ENCODE data around the gene ZBTB25.
"Not testable (repeated sequence)": the region's sequence is repeated elsewhere in the genome, so short reads cannot be mapped to it uniquely, and the experiment has no call there.

ZBTB25 gene, protein sequence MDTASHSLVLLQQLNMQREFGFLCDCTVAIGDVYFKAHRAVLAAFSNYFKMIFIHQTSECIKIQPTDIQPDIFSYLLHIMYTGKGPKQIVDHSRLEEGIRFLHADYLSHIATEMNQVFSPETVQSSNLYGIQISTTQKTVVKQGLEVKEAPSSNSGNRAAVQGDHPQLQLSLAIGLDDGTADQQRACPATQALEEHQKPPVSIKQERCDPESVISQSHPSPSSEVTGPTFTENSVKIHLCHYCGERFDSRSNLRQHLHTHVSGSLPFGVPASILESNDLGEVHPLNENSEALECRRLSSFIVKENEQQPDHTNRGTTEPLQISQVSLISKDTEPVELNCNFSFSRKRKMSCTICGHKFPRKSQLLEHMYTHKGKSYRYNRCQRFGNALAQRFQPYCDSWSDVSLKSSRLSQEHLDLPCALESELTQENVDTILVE

DNA sequence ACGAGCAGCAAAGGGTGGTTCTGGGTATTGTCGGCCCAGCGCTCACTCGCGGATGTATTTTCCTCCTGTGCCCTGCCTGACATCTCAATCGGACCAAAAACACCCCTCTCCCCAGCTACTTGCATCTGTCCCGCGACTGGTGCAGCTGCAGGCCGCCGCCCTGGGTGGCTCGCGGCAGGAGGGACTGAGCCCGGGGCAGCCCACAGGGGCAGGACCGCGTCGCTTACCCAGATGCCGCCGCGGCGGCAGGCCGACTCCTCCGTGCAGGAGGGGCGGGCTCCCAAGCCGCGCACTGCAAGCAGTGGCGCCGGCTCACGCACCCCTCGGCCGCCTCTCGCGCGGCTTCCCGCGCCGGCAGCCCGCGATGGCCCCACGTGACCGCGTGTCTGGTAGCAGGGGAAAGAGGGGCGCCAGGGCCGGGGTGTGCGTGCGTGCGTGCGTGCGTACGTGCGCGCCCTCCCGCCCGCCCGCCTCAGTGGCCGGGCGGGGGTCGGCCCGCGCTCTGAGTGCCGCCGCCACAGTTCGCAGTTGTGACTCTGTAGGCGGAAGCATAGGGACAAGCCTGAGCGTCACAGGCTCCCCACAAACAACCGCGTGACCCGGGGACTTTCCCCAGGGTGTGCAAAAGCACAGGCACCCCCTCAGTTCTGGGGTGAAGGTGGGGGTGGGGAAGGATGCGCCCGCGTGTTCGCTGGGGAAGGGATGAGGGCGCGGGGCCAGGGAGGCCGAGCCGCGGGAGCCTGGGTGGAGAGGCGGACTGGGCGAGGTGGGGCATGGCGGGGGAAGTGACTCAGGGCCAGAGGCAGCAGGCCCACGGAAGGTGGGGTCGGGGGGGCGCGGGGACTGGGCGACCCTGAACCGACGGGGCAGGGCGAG, at the start of gene ZBTB25:
Gene ZBTB25, minus strand, starts transcription at position 405 of the 876 bp plus-strand sequence. CDS start 13,305 bp downstream, outside the sequence.
- peak; percentile 94 for DNase-seq

DNA sequence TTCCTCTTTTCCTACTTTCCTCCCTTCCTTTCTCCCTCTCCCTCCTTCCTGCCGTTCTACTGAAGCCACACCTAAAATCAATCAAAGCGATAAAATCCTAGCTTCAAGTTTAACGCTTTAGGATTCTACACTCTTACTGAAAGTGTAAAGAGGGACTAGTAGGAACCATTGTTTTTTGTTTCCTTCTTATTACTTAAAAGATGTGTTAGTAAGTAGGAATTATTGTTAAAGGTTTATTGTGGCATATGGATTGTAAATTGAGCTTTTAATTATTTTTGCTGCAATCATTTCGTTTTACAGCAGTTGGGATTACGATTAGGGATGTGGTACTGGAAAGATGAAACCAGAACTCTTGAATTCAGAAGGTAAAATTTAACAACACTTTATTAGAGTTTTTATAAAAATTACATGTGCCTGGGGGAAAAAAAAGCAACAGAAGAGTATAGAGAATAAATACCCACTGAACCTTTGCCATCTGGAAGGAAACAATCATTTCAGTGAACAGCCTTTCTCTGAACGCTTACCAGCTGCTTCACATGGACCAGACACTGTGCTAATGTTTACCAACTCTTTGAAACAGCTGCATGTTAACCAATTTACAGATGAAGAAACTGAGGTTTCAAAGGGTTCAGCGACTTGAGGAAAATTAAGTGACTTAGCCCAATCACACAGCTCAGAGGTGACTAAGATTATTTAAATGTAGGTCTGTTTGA, 47.1 kb upstream of the ZBTB25 start:
- no peak for DNase-seq

DNA sequence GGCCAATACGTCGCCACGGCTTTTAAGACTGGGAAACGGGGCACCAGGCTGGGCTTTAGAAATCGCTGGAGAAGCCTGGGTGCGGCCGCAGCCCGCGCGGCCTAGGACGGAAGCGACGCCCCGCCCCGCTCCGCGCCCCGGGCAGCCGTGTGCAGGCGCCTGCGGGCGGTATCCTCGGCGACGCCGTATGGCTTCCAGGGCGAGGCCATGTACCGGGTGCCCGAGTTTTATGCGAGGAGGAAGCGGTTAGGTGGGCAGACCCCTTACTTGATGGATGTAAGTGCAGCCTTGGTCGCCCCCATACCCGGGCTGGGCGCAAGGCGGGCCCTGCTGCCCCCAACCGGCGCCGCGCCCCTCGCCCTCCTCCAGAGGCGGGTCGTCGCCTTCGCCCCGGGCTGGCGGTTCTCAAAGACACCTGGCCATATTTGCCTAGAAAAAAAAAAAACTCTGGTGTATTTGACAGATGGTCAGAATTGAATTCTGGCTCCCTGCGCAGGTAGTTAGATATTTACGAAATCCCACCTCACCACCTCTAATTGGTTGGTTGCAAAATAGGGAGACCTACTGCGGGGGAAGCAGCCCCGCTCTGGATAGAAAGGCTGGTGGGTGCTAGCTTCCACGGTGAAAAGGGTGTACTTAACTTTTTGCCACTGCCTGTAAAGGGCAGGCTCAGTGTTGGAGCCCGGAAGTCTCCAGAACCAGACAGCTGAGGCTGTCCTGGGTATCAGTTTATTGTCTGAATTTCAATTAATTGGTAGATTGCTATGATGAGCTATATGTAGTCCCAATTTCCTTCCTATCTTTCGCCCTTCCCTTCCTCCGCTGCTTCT, 46.4 kb upstream of the ZBTB25 start, which contains the start of gene PPP1R36:
Gene PPP1R36, plus strand, starts transcription at position 171 of the 830 bp plus-strand sequence. Its CDS starts 37 bp downstream, at position 208.
- DNase-seq = peak; percentile 67

DNA sequence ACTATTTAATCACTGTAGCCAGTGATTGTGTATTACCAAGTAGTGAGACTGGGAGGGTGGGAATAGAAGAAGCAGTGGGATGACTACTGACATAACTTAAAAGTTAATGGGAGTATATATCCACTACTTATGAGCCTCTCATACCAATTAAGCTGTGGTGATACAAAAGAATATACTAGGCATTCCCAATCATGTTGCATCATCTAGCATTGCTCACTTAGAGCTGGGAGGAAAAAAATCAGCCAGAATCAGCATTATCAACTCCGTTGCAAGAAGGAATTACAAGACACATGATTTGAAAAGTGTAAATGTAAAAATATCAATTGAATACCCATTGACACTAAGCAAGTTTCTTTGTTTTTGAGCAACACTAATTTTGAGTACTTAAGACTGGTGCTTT, 45.4 kb upstream of the ZBTB25 start:
- DNase-seq = no peak

DNA sequence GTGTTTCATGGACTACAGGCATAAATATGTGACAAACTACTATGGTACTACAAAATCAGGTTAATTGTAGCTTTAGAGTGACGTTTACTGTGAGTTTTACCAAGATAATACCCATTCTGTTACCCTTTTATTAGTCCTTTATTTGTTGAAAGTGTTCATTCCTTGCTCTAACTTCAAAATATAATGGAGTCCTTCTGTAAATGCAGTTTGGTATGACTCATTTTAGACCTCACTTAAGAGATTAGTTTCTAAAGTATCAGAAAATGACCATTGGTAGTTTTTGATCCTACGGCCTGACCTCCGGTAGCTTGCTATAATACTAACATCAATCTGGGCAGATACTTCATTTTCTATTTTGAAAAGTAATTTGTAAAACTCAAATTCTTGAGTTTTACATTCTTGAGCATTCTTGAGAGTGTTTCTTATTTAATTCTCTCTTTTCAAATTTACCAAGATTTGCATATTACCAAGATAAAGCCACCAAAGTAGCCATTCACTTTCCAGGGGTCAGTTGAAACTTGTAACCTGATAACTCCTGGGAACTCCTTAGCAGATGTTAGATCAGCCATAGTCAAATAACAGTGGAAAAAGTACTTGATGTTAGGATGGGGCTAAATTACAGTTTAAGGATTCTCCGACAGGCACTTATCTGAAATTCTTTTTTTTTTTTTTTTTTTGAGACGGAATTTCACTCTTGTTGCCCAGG, 41.1 kb upstream of the ZBTB25 start:
- DNase-seq = no peak

DNA sequence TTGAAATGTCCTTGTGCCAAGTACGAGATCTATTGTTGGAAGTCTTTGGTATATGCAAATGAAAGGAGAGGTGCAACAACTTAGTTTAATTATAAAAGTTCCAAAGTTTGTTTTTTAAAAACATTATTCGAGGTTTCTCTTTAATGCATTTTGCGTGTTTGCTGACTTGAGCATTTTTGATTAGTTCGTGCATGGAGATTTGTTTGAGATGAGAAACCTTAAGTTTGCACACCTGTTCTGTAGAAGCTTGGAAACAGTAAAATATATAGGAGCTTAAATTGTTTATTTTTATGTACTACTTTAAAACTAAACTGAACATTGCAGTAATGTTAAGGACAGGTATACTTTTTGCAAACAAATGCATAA, 39.2 kb upstream of the ZBTB25 start:
- no peak for DNase-seq

DNA sequence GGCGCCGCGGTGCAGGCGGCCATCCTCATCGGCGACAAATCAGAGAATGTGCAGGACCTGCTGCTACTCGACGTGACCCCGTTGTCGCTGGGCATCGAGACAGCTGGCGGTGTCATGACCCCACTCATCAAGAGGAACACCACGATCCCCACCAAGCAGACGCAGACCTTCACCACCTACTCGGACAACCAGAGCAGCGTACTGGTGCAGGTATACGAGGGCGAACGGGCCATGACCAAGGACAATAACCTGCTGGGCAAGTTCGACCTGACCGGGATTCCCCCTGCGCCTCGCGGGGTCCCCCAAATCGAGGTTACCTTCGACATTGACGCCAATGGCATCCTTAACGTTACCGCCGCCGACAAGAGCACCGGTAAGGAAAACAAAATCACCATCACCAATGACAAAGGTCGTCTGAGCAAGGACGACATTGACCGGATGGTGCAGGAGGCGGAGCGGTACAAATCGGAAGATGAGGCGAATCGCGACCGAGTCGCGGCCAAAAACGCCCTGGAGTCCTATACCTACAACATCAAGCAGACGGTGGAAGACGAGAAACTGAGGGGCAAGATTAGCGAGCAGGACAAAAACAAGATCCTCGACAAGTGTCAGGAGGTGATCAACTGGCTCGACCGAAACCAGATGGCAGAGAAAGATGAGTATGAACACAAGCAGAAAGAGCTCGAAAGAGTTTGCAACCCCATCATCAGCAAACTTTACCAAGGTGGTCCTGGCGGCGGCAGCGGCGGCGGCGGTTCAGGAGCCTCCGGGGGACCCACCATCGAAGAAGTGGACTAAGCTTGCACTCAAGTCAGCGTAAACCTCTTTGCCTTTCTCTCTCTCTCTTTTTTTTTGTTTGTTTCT, 38.6 kb upstream of the ZBTB25 start:
- peak; percentile 22 for DNase-seq

DNA sequence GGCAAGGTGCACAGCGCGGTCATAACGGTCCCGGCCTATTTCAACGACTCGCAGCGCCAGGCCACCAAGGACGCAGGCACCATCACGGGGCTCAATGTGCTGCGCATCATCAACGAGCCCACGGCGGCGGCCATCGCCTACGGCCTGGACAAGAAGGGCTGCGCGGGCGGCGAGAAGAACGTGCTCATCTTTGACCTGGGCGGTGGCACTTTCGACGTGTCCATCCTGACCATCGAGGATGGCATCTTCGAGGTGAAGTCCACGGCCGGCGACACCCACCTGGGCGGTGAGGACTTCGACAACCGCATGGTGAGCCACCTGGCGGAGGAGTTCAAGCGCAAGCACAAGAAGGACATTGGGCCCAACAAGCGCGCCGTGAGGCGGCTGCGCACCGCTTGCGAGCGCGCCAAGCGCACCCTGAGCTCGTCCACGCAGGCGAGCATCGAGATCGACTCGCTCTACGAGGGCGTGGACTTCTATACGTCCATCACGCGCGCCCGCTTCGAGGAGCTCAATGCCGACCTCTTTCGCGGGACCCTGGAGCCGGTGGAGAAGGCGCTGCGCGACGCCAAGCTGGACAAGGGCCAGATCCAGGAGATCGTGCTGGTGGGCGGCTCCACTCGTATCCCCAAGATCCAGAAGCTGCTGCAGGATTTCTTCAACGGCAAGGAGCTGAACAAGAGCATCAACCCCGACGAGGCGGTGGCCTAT, 37.8 kb upstream of the ZBTB25 start:
- peak; percentile 7 for DNase-seq

DNA sequence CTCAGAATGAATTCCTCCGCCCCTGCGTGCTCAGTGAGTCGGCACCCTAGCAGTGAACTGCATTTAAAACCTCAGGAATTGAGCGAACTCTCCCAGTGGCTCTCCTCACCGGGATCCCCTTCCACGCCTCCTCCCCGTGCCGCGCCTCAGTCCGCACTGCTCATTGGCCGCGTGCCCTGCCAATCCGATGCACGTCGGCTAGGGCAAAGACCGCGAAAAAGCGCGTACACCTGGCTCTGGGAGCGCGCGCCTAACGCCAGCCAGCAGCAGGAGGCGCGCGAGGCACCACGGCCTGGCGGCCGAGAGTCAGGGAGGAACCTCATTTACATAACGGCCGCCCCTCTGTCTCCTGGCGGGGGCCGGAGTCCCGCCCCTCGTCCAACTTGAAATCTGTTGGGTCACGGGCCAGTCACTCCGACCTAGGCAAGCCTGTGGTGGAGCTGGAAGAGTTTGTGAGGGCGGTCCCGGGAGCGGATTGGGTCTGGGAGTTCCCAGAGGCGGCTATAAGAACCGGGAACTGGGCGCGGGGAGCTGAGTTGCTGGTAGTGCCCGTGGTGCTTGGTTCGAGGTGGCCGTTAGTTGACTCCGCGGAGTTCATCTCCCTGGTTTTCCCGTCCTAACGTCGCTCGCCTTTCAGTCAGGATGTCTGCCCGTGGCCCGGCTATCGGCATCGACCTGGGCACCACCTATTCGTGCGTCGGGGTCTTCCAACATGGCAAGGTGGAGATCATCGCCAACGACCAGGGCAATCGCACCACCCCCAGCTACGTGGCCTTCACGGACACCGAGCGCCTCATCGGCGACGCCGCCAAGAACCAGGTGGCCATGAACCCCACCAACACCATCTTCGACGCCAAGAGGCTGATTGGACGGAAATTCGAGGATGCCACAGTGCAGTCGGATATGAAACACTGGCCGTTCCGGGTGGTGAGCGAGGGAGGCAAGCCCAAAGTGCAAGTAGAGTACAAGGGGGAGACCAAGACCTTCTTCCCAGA, 36.9 kb upstream of the ZBTB25 start, which contains the start of gene HSPA2:
Gene HSPA2, plus strand, starts transcription at position 534 of the 995 bp plus-strand sequence. Its CDS starts 109 bp downstream, at position 643.
- peak; percentile 93 for DNase-seq

DNA sequence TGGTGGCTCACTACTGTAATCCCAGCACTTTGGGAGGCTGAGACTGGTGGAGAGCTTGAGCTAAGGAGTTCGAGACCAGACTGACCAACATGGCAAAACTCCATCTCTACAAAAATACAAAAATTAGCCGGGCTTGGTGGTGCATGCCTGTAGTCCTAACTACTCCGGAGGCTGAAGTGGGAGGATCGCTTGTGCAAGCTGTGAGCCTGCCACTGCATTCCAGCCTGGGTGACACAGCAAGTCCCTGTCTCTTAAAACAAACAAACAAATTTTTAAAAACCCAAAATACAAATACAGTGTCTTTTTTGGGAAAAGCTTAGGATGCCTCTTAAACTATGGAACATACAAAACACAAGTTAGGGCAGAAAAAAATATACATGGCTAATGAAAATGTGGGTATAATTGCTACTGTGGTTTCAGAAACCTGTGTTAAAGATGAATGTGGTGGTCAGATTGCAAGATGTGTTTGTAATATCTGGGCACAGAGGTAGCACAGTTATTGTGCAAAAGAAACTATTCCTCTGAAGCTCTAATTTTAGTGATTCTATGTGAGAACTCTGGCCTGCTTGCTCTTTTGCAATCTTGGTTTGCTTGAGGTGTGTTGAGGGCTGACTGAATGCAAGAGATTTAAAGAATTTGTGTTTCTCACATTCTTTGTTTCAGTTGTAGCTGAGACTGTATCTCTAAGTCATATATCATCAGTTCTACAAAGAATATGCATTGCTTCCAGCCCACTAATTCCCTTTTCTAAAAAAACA, 33.0 kb upstream of the ZBTB25 start:
- no peak for DNase-seq

DNA sequence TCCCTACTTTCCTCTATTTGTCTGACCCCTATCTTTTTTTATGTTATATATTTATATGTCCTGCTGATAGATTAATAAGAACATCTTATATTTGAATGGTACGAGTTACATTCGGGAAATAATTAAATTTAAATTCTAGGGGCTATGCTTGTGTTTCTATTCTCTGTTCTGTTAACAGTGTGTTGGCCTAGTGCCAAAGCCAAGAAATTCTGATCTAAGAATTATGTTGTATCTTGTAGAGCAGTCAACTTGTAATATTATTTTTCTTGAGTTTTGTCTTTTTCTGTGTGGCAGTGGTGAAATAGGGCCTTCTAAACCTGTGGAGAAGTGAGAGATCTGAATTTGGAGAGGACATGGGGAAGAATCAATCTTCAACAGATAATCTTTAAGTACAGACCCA, 27.9 kb upstream of the ZBTB25 start:
- no peak for DNase-seq

DNA sequence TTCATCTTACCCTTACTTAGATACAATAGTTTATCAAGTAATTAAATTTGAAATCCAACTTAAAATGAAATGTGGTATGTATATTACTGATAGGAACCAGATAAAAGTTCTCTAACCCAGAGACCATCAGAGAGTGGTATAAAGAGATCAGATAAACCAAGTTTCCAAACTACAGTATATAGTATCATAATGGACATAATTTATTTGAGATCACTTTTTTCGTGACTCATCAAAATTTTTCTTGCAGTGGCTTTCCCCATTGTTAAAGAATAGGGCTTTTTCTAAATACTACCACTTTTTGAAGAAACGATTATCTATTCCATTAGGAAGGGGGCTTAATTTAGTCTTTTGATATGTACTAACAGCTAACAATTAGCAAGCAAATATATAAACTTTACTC, 21.7 kb upstream of the ZBTB25 start:
- DNase-seq = no peak

DNA sequence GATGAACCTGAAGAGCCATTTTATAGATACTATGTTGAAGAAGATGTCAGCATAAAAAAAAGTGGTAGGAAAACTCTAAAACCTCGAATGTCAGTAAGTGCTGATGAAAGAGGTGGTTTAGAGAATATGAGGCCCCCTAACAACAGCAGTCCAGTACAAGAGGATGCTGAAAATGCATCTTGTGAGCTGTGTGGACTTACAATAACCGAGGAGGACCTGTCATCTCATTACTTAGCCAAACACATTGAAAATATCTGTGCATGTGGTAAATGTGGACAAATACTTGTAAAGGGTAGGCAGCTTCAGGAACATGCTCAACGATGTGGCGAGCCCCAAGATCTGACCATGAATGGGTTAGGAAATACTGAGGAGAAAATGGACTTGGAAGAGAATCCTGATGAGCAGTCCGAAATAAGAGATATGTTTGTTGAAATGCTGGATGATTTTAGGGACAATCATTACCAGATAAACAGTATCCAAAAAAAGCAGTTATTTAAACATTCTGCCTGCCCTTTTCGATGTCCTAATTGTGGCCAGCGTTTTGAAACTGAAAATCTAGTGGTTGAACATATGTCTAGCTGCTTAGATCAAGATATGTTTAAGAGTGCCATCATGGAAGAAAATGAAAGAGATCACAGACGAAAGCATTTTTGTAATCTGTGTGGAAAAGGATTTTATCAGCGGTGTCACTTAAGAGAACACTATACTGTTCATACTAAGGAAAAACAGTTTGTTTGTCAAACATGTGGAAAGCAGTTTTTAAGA, 19.1 kb upstream of the ZBTB25 start:
- no peak for DNase-seq

DNA sequence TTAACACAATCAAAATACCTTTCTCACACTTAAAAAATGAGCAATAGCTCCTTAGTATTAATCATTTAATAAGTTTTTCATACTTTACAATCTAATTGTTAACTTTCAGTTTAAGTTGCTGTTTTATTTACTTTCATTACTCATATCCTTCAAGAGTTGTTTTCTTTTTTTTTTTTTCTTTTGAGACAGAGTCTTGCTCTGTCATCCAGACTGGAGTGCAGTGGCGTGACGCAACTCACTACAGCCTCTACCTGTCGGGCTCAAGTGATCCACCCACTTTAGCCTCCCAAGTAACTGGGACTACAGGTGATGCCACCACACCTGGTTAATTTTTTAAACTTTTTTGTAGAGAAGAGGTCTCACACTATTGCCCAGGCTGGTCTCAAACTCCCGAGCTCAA, 17.1 kb upstream of the ZBTB25 start:
- DNase-seq = no peak

DNA sequence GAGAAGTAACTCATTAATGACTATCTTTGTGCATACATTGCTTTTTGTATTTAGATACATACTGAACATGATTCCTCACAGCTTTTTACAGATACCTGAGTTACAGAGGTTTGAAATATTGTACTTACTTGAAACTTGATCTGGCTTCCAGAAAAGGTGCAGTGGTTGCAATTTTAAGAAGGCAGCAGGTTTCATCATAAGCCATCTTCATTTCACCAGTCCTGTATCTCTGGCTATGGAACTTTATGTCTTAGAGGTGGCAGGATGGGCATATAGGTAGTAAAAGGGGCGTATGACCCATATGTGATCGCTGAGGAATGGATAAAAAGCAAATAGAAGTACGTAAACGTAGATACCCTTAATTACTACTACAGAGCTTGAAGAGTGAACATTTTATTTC, 14.6 kb upstream of the ZBTB25 start:
- no peak for DNase-seq

DNA sequence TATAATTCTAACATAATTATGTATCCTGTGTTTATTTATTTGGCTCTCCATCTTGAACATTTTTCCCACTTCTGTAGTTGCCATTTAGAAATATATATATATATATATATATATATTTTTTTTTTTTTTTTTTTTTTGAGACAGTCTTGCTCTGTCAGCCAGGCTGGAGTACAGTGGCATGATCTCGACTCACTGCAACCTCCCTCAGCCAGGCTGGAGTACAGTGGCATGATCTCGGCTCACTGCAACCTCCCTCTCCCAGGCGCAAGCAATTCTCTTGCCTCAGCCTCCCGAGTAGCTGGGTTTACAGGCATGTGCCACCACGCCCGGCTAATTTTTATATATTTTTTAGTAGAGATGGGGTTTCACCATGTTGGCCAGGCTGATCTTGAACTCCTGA, 14.0 kb upstream of the ZBTB25 start:
- DNase-seq = not testable (repeated sequence)

DNA sequence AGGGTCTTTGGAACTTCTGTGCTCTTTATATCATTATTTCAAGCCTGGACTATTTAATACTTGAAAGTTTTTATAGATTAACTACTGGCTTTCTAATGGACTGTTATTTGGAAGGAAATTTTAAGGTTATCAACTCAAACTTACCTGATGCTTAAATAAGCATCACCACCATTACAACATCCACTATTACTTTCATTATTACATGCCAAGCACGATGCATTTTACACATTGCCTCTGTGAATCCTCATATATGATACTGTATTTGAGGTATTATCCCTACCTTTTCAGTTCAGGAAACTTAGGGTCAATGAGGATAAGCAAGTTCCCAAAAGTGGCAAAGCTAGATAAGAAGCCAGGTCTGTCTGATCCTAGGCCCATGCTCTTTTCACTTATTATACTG, 13.3 kb upstream of the ZBTB25 start:
- DNase-seq = no peak
